GM21528 (cell line): ENCODE data around the gene HSDL1.
"Not testable (repeated sequence)": the region's sequence is repeated elsewhere in the genome, so short reads cannot be mapped to it uniquely, and the experiment has no call there.

ENCODE experiments used
- ATAC-seq: cut with Tn5 transposase; IDR thresholded peaks from one replicate; pipeline ENCODE4 v1.9.1; 2021; ENCODE audit warnings: mild to moderate bottlenecking, moderate library complexity; ENCODE audit not compliant: unreplicated experiment, low FRiP score

HSDL1 gene

GRCh38 chr16:84139628-84140258 is 5.2 kb downstream of the HSDL1 start:
- no peak for ATAC-seq

DNA sequence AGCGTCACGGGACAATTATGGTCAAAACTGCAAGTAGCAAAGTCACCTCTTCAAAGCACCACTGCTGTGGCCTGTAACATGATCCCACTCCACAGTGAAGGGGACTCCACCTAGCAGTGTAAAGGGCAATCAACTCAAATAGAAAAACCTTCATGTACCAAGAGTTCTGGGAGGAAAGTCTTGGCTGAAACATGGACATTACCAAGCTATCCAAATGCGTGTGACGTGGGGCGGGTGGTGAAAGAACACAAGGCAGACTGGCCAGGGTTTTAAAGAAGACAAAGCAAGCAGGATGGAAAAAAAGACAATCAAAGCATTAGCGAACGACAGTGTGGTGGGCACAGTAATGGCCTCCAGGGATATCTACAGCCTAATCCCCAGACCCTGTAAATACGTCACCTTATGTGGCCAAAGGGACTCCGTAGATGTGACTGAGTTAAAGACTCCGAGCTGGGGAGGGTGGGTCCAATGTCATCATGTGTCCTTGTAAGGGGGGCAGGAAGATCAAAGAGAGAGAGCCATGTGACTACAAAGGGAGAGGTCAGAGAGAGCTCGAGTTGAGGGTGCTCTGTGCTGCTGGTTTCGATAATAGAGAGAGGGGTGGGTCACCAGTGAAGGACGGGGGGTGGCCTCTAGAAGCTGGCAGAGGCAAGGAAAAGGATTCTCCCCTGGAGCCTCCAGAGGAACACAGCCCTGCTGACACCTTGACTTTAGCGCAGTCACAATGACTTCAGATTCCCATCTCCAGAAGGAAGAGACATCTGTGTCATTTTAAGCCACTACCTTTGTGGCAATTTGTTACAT is 6.0 kb downstream of the HSDL1 start:
- no peak for ATAC-seq

GRCh38 chr16:84138500-84138823 is 6.5 kb downstream of the HSDL1 start:
- ATAC-seq: no peak

DNA sequence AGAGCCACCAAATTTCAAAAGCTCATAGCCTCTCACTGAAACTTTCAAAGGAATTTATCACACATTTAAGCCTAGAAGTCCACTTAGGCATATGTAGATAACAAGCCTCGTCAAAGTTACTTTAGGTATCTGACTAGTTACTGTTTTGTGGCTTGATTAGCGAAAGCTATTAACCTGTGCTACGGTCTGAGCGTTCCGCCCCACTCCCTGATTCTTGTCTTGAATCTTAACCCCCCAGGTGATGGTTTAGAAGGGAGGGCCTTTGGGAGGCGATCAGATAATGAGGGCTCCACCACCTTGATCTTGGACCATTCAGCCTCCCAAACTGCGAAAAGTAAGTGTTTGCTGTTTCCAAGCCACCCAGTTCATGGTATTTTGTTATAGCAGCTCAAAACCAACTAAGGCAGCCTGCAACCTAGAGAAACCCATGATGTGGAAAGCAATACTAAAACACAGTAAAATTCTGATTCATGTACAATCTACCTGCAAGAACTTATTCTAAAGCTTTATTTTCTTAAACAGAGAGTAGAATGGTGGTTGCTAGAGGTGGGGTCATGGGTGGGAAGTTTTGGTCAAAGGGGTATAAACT is 7.1 kb downstream of the HSDL1 start:
- no peak for ATAC-seq

GRCh38 chr16:84137287-84137686 is 7.7 kb downstream of the HSDL1 start:
- no peak for ATAC-seq

DNA sequence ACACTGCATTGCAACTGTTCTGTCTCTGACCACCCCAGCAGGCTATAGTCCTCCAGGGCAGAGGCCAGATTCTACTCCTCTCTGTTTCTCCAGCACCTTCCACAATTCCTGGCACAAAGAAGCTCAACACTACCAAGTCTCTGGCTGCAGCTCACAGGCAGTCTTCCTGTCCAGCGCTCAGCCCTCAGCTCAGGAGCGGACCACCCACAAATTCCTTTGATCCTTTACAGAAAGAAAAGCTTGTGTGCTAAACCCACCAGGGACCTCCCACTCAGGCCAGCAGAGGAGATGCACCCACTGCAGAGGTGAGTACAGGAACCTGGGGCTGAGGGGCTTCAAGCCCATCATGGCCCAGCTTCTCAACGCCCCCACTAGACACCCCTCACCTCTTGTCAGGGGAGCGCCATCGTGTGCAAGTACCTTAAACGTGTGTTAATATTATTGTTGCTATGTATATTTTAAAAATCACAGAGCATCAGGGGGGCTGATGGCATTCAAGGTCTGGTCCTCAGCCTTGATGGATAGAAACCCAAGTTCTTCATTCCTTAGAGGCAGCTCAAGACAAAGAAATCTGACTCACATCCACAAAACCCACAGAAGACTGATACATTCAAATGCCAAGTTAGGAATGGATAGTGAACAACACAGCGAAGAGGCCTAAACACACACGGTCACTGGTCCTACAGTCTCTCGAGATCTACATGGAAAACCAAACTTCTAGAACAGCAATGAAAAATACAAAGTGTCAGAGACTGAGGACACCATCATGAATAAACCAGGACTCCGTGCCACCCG is 8.4 kb downstream of the HSDL1 start:
- no peak for ATAC-seq

- ATAC-seq: no peak
These were observed 12.3 kb downstream of the HSDL1 start for GRCh38 chr16:84132527-84133285.

- no peak for ATAC-seq
These were observed 13.9 kb downstream of the HSDL1 start for GRCh38 chr16:84131117-84131516.

DNA sequence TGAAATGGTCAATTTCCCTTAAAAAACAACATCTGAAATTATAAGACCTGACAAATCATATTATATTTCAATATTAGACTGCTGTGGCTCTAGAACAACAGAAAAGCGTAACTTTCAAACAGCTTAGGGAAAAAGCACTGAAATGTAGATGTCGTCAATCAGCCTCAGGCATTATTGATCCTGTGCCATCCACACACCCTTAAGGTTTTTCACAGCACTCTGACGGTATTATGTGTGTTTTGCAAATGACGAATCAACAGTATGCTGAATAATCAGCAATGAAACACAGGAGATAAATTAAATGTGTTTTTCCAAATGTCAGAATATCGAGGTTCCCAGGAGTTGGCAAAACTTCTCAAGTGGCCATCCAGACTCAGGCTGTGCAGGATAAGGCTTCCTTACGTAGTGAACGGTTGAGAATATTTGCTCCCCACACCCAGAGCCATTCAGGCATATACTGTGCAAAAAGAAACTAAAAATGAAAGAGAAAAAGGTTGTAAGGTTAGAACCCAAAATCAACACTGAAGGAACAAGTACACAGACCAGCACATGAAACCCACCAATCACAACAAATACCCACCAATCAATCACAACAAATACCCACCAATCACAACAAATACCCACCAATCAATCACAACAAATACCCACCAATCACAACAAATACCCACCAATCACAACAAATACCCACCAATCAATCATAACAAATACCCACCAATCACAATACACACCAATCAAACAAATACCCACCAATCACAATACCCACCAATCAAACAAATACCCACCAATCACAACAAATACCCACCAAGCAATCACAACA is 20.5 kb downstream of the HSDL1 start:
- no peak for ATAC-seq

DNA sequence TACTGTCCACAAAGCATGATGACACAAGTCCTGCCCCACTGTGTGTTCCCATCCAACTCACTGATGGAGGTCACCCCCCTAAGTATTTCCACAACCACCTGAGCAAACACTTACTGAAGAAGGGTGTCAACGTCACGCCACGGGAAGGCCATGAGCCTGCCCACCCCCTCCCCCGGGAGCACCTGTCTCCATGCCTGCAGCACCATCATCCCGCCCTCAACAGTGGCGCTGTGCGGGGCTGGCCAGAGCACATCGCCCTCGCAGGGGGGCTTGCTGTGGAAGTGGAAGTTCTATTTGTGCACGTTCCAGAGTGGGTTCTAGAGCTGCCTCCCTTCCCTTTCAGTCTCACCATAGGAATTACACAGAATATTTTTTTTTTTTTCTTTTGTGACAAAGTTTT is 24.0 kb downstream of the HSDL1 start:
- ATAC-seq: no peak

DNA sequence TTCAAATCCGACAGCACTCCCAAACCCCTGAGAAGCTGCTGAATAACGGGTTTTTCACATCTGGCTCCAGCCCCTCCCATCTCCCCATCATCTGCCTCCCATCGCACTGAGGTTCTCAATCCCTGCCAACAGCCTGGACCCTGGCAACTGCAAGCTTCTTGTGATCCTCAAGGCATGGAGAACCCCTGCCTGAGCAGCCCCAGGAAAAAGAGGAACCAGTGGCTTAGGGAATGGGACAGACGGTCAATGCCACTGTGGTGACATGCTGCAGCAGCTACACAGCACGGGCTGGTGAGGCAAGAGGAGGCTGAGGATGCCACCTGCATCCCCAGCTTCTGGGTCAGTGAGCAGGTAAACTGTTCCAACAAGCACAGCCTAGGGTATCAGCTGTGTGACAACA is 25.0 kb downstream of the HSDL1 start:
- ATAC-seq: no peak

GRCh38 chr16:84119368-84119767 is 25.6 kb downstream of the HSDL1 start:
- ATAC-seq: no peak

DNA sequence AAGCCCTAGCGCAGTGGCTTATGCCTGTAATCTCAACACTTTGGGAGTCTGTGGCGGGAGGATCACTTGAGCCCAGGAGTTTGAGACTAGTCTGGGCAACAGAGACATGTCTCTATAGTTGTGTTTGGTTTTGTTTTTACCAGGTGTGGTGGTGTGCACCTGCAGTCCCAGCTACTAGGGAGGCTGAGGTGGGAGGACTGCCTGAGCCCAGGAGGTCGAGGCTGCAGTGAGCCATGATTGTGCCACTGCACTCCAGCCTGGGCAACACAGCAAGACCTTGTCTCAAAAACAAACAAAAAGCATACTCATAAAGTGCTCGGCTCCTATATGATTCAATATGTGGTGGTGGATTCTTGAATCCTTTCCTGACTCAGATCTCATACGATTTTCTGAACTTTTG is 26.7 kb downstream of the HSDL1 start:
- not testable (repeated sequence) for ATAC-seq

GRCh38 chr16:84117494-84117843 is 27.5 kb downstream of the HSDL1 start:
- ATAC-seq: peak; percentile 10

DNA sequence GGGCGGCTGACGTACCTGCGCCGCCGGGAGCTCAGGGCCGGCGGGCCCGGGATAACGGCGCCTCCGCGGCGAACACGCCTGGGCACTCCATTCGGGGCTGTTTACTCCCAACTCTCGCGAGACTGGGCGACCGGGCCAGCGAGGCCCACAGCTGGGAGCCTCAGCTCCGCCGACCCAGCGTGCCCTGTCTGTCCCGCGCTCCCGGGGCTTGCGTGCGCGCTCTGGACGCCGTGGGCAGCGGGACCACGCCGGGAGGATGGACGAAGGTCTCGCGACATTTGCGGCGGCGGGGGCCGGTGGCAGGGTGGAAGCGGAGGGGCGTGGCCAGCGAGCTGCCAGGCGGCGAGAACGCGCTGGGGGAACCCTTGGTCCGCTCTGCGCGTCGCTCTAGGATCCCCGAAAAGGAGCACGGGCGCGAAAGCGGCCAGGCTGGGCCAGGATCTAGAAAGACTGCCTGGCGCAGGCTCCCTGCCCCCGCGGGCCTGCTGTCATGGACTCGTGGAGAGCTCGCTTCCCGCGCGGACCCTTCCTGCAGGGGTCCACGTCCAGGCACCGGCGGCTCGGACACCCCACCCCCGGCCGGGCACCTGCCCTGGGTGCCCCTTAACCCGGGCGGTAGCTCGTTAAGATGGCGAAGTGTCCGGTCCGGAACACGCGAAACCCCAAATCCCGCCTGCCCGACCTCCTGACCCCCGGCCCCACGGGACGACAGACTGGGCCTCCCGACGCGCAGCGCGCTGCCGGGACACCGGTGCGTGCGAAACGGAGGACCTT is 28.1 kb downstream of the HSDL1 start, which contains the start of gene MBTPS1:
Gene MBTPS1, minus strand, starts transcription at position 223 of the 774 bp plus-strand sequence. CDS start 15,159 bp downstream, outside the sequence.
- peak; percentile 90 for ATAC-seq

DNA sequence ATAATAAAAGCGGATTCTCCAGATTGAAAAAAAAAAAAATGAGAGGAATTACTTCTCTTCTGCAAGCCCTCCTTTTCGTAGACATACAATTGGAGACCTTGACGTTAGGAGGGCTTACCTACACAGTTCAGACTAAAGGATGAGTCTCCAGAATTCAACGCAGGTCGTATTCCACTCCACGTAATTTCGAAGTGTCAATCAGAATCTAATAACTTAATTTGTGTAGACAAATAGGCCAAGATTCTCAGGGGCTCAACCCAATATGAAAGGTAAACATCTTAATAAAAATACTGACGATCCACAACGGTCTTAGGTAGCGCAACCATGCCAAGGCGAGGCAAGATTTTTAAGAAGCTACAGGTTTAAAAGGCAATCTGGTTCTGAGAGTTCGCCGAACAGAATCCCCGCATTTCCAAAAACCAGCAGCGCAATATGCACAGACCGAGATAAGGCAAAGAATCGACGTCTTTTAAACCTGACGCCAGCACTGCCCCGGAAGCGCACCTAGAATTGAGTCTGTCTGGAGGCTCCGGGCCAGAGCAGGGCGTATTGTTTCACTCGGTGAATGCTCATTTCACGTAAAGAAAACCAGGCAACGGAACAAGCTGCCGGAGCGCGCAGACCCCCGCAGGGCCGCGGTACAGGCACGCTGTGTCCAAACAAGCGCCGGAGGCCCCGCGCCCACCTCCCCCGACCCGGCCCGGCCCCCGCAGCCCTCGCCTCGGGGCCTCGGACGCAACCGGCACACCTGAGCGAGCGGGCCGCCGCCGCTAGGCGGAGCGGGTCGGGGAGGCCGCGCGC is 28.9 kb downstream of the HSDL1 start:
- peak; percentile 50 for ATAC-seq

DNA sequence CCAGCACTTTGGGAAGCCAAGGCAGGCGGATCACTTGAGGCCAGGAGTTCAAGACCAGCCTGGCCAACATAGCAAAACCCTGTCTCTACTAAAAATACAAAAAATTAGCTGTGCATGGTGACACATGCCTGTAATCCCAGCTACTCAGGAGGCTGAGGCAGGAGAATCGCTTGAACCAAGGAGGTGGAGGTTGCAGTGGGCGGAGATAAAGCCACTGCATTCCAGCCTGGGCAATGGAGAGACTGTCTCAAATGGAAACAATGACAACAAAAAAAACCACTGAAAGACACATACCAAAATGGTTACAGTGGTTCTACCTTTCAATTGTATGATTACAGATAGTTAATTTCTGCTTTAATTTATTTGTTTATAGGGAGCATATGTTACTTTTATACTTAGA is 33.0 kb downstream of the HSDL1 start:
- not testable (repeated sequence) for ATAC-seq

- no peak for ATAC-seq
These were observed 33.5 kb downstream of the HSDL1 start for GRCh38 chr16:84111525-84111924.
